Anterior cingulate cortex (tissue), 58 donors: ENCODE data around the gene CNGA1.
A peak's percentile ranks its signal among the peaks of the same experiment; 100 is the strongest.

Source experiments
- DNase-seq, 58 donors: peaks; one replicate each; lab custom pipeline; 2025; lab: John Stamatoyannopoulos, UW

Gene CNGA1

DNA sequence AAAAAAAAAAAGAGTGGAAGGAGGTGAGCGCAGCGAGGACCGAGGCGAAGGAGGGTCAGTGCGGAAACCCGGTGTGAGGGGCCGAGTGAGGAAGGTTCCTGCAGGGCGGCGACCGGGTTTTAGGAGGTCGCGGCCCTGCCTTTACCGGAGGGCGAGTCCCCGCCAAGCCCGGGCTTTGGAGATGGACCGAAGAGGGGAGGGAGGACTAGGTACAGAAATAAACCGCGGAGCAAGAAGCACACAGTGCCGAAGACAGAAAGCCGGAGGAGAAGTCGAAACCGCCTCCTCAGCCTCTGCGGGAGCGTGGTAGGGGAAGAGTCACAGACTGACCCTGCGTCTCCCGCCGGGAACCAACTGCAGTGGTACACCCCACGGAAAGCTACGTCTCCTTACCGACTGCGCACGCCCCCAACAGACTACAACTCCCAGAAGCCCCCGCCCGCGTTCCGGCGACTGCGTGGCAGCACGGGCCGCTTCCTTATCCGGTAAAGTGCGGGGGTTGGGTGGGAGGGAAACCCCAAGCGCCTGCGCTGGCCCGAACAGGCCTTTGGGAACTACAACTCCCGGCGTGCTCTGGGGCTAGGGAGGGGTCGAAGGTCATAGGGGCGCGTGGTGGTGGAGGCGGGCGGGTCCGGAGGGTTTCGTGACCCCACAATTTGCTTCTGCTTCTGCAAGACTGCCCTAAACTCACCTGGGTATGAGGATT lies 102.1 kb downstream of the CNGA1 start, which contains the start of gene NFXL1:
Gene NFXL1, minus strand, starts transcription at position 364 of the 706 bp plus-strand sequence. CDS start 380 bp downstream, outside the sequence.
- DNase-seq = peak; percentile 61 to 99 (median 96)

DNA sequence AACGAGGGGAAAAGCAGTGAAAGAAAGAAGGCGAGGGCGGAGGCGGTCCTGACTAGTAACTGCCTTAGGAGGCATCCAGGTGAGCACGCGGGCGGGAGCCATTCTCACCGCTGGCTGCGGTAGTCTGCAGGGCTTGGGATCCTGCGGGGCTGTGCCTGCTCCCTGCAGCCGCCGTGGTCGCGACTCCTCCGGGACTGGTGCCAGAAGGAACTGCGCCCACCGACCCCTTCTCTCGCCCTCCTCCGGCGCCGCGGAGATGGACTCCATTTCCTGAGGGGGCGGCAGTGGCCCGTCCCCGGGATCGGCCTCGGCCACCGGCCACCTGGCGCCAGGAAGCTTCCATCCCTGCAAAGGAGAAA lies 102.6 kb downstream of the CNGA1 start:
- DNase-seq = peak in 39 of 58 donors; percentile 3 to 59 (median 35)

DNA sequence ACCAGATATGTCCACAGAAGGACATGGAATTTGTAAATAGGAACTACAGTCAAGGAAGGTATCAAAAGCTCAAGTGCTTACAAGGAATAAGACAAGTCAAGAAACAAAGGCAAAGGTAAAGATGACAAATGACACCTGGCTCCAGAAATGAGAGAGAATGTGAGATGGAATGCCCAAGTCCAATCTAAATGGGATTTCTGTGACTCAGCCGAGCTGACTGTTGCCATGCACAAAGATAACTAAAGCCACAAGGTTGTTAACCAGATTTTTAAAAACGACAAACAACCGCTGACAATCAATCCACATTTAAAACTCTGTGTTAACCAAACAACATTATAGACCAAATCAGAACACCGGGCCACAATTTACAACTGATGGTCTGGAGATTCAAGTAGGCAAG lies 103.2 kb downstream of the CNGA1 start:
- DNase-seq = no peak

DNA sequence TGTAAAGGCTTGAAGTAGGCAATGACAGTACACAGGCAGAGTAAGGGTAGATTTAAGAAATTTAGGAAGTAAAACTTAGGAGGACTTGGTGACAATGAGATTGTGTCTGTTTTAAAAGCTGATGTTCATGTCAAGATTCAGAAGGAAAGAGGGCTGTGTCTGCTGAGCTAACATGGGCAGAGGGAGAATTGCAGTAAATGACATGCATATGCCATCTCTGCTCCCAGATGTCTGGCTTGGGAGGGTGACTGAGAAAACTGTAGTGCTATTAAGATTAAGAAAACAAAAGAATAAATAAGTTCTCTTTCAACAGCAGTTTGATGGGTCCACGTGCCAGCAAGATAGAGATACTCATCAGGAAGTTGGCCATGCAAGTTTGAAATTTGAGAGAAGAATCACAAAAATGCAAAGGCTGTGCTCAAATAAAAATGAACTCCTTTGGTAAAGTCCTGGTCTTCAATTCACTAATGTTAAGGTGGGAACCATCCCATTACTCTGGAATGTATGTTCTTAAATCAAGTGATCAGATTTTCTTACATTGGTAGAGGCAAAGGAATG lies 109.3 kb downstream of the CNGA1 start:
- no peak for DNase-seq

DNA sequence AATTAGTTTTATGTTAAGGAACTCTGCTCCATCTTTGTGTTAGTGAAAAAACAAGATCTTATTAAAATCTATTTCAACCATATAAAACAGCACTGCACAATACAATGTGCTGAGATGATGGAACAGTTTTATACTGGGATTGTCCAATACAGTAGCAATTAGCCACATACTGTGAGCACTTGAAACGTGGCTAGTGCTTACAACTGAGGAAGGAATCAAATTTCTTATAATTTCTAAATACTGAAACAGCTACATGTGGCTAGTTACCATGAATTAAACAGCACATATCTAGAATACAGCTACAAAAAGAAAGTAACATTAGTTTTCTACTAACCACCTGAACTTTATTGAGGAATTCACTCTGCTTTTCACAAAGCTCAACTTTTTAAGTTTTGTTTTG lies 116.8 kb downstream of the CNGA1 start:
- no peak for DNase-seq

DNA sequence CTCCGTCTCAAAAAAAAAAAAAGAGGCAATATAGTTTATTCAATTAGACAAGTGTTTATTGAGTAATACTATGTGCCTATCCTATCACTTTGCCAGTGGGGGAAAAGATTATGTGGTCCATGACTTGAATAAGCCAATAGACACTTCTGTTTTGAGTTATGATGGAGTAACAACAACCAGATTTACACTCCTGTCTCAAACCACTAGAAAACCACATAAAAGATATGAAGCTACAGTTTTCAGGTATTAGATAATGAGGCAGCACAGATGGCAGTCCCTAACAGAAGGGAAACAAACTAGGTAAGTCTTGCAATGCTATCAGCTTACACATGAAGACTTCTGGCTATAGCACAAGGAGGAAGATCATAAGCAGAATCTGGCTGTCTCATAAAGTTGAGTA lies 124.6 kb downstream of the CNGA1 start:
- DNase-seq = no peak
